Measurements from ENCODE around the gene GALNT7.

The GALNT7 gene

DNA sequence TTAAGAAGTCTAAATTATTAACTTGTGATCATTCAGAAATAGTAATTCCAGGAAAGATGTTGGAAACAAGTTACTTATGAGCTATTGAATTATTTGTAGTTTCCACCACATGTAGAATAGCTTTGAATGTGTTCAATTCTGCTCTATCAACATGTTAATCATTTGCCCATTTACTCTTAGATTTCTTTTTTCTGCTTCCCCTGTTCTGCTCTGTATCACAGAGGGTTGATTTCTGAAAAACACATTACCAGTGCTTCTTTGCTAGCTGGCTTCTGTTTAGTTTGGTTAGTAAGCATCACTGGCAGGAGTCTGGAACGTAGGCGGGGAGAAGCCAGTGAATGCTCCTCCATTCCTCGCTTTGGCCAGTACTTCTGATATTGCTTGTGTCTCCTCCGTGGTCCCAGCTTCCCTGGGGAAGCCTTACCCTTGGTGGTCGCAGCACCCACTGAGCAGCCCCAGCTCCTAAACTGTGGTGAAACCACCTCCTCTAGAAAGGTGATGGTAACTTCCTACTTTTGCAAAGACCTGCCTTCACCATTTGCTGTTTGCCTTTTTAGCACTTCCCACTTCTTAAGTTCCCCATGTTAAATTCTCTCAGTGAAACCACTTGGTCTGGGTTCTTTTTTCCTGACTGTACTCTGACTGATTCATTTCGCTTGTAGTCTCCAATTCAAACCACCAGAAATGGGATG is 40.3 kb upstream of the GALNT7 start:
- TF ChIP-seq, protein P1, sequence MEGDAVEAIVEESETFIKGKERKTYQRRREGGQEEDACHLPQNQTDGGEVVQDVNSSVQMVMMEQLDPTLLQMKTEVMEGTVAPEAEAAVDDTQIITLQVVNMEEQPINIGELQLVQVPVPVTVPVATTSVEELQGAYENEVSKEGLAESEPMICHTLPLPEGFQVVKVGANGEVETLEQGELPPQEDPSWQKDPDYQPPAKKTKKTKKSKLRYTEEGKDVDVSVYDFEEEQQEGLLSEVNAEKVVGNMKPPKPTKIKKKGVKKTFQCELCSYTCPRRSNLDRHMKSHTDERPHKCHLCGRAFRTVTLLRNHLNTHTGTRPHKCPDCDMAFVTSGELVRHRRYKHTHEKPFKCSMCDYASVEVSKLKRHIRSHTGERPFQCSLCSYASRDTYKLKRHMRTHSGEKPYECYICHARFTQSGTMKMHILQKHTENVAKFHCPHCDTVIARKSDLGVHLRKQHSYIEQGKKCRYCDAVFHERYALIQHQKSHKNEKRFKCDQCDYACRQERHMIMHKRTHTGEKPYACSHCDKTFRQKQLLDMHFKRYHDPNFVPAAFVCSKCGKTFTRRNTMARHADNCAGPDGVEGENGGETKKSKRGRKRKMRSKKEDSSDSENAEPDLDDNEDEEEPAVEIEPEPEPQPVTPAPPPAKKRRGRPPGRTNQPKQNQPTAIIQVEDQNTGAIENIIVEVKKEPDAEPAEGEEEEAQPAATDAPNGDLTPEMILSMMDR (conservative IDR thresholded peaks at IDR 0.05; ENCODE audit: low read depth): no peak
- POLR2A ChIA-PET (ENCODE audit: low non-redundant PET): no interaction called here
- CTCF ChIA-PET: no interaction called here
- no peak for DNase-seq (ENCODE audit: low spot score)
- H3K27ac ChIP-seq: no peak overlapping the region

DNA sequence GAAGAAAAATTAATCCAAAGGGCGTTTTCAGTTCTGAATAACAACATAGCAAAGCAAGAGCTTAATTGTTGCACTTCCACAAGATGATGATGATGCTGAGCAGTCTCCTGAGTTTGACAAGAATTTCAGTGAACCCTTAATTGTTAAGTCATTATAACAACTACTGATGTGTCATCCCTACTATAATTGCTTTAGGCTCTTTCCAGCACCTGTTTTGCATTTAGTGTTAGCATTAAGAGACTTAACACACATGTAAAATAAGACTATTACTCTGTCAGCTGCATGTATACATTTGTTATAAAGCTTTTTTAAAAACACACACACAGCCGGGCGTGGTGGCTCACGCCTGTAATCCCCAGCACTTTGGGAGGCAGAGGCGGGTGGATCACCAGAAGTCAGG is 37.9 kb upstream of the GALNT7 start:
- no peak overlapping the region for H3K27ac ChIP-seq
- POLR2A ChIA-PET (ENCODE audit: low non-redundant PET): no interaction called here
- CTCF ChIA-PET: no interaction called here
- no peak for DNase-seq (ENCODE audit: low spot score)
- TF ChIP-seq, protein P1 (conservative IDR thresholded peaks at IDR 0.05; ENCODE audit: low read depth): no peak

DNA sequence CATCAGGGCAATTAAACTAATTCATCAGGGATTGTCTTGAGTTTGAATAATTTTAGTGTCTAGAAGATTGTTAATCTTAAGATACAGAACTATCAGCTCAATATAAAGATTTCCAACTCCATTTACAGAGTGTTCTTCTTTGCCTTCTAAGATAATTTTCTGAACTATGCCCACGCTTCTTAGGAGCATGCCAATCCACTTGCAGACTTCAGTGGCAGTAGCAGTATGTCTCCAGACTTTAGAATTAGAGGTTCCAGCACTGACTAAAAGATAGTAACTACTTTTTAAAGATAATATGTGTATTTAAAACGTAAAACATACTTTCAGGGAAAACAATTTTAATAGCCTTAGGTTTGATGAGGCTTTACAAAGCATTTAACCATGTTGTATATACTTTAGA is 34.2 kb upstream of the GALNT7 start:
- TF ChIP-seq, protein P1 (conservative IDR thresholded peaks at IDR 0.05; ENCODE audit: low read depth): no peak
- CTCF ChIA-PET: no interaction called here
- no peak overlapping the region for H3K27ac ChIP-seq
- no peak for DNase-seq (ENCODE audit: low spot score)
- POLR2A ChIA-PET (ENCODE audit: low non-redundant PET): no interaction called here

DNA sequence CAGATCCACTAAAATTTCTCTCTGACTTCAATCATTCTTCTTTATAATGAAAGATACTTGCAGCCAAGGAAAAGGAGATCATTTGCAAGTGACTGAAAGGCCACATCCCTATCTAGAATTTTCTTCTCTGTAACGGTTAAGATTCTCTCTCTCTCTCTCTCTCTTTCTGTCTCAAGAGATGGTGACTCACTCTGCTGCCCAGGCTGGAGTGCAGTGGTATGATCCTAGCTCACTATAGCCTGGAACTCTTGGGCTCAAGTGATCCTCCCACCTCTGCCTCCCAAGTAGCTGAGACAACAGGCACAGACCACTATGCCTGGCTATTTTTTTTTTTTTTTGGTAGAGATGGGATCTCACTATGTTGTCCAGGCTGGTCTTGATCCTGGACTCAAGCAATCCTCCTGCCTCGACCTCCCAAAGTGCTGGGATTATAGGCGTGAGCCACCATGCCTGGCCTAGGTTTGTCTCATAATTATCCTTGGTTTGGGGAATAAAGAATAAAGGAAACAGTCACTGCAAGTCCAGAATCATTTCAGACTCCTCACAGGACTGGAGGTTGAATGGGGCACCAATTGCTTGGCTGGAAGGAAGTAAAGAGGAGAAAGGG is 33.3 kb upstream of the GALNT7 start:
- TF ChIP-seq, protein P1 (conservative IDR thresholded peaks at IDR 0.05; ENCODE audit: low read depth): no peak
- no peak for DNase-seq (ENCODE audit: low spot score)
- H3K27ac ChIP-seq: no peak overlapping the region
- POLR2A ChIA-PET (ENCODE audit: low non-redundant PET): interaction anchor here (0.6 kb wide), 1 partner anchor 32 kb away, joined by 4 read pairs; no protein-coding TSS in a partner anchor
- CTCF ChIA-PET: no interaction called here

DNA sequence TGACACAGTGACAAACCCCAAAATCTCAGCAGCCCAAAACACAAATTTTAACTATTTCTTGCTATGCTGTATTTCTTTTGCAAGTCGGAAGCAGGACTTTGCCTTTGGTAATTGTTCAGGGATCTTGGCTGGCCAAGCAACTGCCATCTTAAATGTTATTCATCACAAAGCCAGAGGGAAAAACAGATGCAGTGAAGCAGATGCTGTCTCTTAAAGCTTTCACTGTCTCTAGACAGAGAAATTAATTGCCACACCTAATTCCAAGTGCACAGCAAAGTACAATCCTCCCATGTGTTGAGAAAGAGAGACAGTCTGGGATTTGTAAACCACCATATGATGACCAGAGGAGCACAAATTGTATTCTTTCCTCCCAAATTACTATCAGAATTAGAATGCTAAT is 30.0 kb upstream of the GALNT7 start:
- no peak for DNase-seq (ENCODE audit: low spot score)

DNA sequence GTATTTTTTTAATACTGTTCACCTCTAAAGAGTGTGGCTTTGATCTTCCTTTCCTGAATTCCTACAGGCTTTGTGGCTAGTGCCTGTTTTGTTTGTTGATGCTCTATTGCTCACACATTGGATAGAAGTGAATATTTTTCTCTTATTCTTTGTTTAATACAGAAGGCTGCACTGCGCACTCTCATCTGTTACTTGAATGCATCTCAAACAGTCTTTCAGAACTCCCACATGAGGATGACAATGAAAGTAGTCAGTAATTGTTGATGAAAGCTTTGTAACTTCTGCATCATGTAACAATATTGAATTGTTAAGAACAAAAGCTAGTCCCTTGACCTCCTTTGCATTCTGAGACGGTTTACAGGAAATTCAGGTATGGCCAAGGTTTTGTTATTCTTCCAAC is 29.1 kb upstream of the GALNT7 start:
- TF ChIP-seq, protein P1 (conservative IDR thresholded peaks at IDR 0.05; ENCODE audit: low read depth): no peak
- CTCF ChIA-PET: no interaction called here
- no peak for DNase-seq (ENCODE audit: low spot score)
- POLR2A ChIA-PET (ENCODE audit: low non-redundant PET): no interaction called here
- H3K27ac ChIP-seq: no peak overlapping the region

More for the DNA sequence above, 30.0 kb upstream of the GALNT7 start:
- ChIA-PET CTCF (no interaction called here), POLR2A (ENCODE audit: low non-redundant PET) (no interaction called here)
- TF ChIP-seq, protein P1 (conservative IDR thresholded peaks at IDR 0.05; ENCODE audit: low read depth): no peak
- H3K27ac ChIP-seq: no peak overlapping the region

All from RWPE1 (cell line).